ENCODE measurements around the gene ZSCAN26.

ZSCAN26 gene

GRCh38 chr6:28251661-28252008, 15.3 kb upstream of the ZSCAN26 start:
- Mint-ChIP-seq H3K4me1 (peaks cover 18% of the 10 kb centered on the region), H3K4me3 (peak overlapping the region; percentile 99 to 100 (median 100)), H3K27me3 (ENCODE audit: low read depth) (no peaks in the 10 kb centered on the region), H3K9me3 (no peaks in the 10 kb centered on the region), H3K27ac (peak overlapping the region; percentile 86 to 95 (median 91)), H3K36me3 (ENCODE audit: low read depth) (peaks cover 25% of the 10 kb centered on the region)
- no peak for TF ChIP-seq CTCF (IDR thresholded peaks at IDR 0.05; ENCODE audit: unreplicated experiment in 3 of 3)

GRCh38 chr6:28252009-28252975, 14.7 kb upstream of the ZSCAN26 start, which contains the start of gene ZKSCAN4:
Gene ZKSCAN4, minus strand, starts transcription at chr6:28252269. Its CDS starts 289 bp downstream, at chr6:28251980.
- H3K27me3 Mint-ChIP-seq (ENCODE audit: low read depth): no peaks in the 10 kb centered on the region
- H3K9me3 Mint-ChIP-seq: no peaks in the 10 kb centered on the region
- H3K27ac Mint-ChIP-seq: peak within 1 kb of the TSS; percentile 86 to 95 (median 91)
- peaks cover 18% of the 10 kb centered on the region for H3K4me1 Mint-ChIP-seq
- peak within 1 kb of the TSS; percentile 99 to 100 (median 100) for H3K4me3 Mint-ChIP-seq
- no peak for TF ChIP-seq CTCF (IDR thresholded peaks at IDR 0.05; ENCODE audit: unreplicated experiment in 3 of 3)
- H3K36me3 Mint-ChIP-seq (ENCODE audit: low read depth): peaks cover 18% of the 10 kb centered on the region

- TF ChIP-seq CTCF (IDR thresholded peaks at IDR 0.05; ENCODE audit: unreplicated experiment in 3 of 3): no peak
- Mint-ChIP-seq H3K9me3 (no peaks in the 10 kb centered on the region), H3K27ac (no peak overlapping the region), H3K27me3 (ENCODE audit: low read depth) (no peaks in the 10 kb centered on the region), H3K4me3 (peak overlapping the region in 1 of 3 experiments; percentile 38), H3K4me1 (peaks cover 18% of the 10 kb centered on the region), H3K36me3 (ENCODE audit: low read depth) (peaks cover 4% of the 10 kb centered on the region)
Observed at GRCh38 chr6:28254121-28254519, 12.8 kb upstream of the ZSCAN26 start.

GRCh38 chr6:28257042-28257441, 9.9 kb upstream of the ZSCAN26 start:
- no peak overlapping the region for H3K4me3 Mint-ChIP-seq
- H3K27me3 Mint-ChIP-seq (ENCODE audit: low read depth): no peaks in the 10 kb centered on the region
- H3K9me3 Mint-ChIP-seq: no peaks in the 10 kb centered on the region
- H3K4me1 Mint-ChIP-seq: peaks cover 8% of the 10 kb centered on the region
- H3K36me3 Mint-ChIP-seq (ENCODE audit: low read depth): no peaks in the 10 kb centered on the region
- TF ChIP-seq CTCF (IDR thresholded peaks at IDR 0.05; ENCODE audit: unreplicated experiment in 3 of 3): no peak
- H3K27ac Mint-ChIP-seq: no peak overlapping the region

GRCh38 chr6:28258877-28259777, 7.8 kb upstream of the ZSCAN26 start, which contains the start of gene NKAPL:
Gene NKAPL, plus strand, starts transcription at chr6:28259297. Its CDS starts 75 bp downstream, at chr6:28259372.
- TF ChIP-seq CTCF (IDR thresholded peaks at IDR 0.05; ENCODE audit: unreplicated experiment in 3 of 3): no peak
- H3K27ac Mint-ChIP-seq: no peak within 1 kb of the TSS
- peaks cover 6% of the 10 kb centered on the region for H3K4me1 Mint-ChIP-seq
- H3K4me3 Mint-ChIP-seq: no peak within 1 kb of the TSS
- no peaks in the 10 kb centered on the region for H3K27me3 Mint-ChIP-seq (ENCODE audit: low read depth)
- H3K36me3 Mint-ChIP-seq (ENCODE audit: low read depth): no peaks in the 10 kb centered on the region
- H3K9me3 Mint-ChIP-seq: no peaks in the 10 kb centered on the region
